HG02938 (cell line): ENCODE results near the gene LDB2.

ENCODE experiments used
- ATAC-seq: cut with Tn5 transposase; IDR thresholded peaks from one replicate; pipeline ENCODE4 v1.9.1; 2021; ENCODE audit warnings: mild to moderate bottlenecking, moderate library complexity; ENCODE audit not compliant: unreplicated experiment

Gene LDB2

GRCh38 chr4:16516796-16517439 lies 381.5 kb downstream of the LDB2 start:
- no peak for ATAC-seq

GRCh38 chr4:16513876-16514275 lies 384.6 kb downstream of the LDB2 start:
- ATAC-seq: no peak

GRCh38 chr4:16508968-16509367 lies 389.5 kb downstream of the LDB2 start:
- no peak for ATAC-seq

- no peak for ATAC-seq
Measured at GRCh38 chr4:16505726-16506125, 392.7 kb downstream of the LDB2 start.

GRCh38 chr4:16505267-16505666 lies 393.2 kb downstream of the LDB2 start:
- ATAC-seq: no peak

- no peak for ATAC-seq
Measured at GRCh38 chr4:16503421-16504100, 394.9 kb downstream of the LDB2 start.

- no peak for ATAC-seq
Measured at GRCh38 chr4:16498978-16499377, 399.5 kb downstream of the LDB2 start.

GRCh38 chr4:16496501-16496900 lies 401.9 kb downstream of the LDB2 start:
- no peak for ATAC-seq

- ATAC-seq: no peak
Measured at GRCh38 chr4:16492872-16493271, 405.6 kb downstream of the LDB2 start.

- no peak for ATAC-seq
Measured at GRCh38 chr4:16489226-16489625, 409.2 kb downstream of the LDB2 start.

GRCh38 chr4:16488084-16488483 lies 410.4 kb downstream of the LDB2 start:
- no peak for ATAC-seq

GRCh38 chr4:16484711-16485110 lies 413.7 kb downstream of the LDB2 start:
- no peak for ATAC-seq

GRCh38 chr4:16483540-16483939 lies 414.9 kb downstream of the LDB2 start:
- no peak for ATAC-seq

- no peak for ATAC-seq
Measured at GRCh38 chr4:16480011-16480410, 418.4 kb downstream of the LDB2 start.

GRCh38 chr4:16472537-16472936 lies 425.9 kb downstream of the LDB2 start:
- no peak for ATAC-seq

GRCh38 chr4:16467061-16467460 lies 431.4 kb downstream of the LDB2 start:
- no peak for ATAC-seq

GRCh38 chr4:16466581-16466980 lies 431.9 kb downstream of the LDB2 start:
- no peak for ATAC-seq

- ATAC-seq: no peak
Measured at GRCh38 chr4:16464651-16465050, 433.8 kb downstream of the LDB2 start.

GRCh38 chr4:16462656-16463055 lies 435.8 kb downstream of the LDB2 start:
- ATAC-seq: no peak

- ATAC-seq: no peak
Measured at GRCh38 chr4:16461362-16461761, 437.1 kb downstream of the LDB2 start.

GRCh38 chr4:16457944-16458343 lies 440.5 kb downstream of the LDB2 start:
- no peak for ATAC-seq
